Stimulated activated CD4-positive, alpha-beta T cell treated with anti-CD3 and anti-CD28 coated beads, Interleukin-15, amount 100 ng/mL, for 48 hours (primary cell): ENCODE data around the gene ACOT11.
"Not testable (repeated sequence)": the region's sequence is repeated elsewhere in the genome, so short reads cannot be mapped to it uniquely, and the experiment has no call there.

Experiments
- DNase-seq, 2 donors: peaks; one replicate each; pipeline ENCODE4 v3.0.0-alpha.2; 2020; ENCODE audit warnings: low read depth in 2 of 2

The ACOT11 gene

DNA sequence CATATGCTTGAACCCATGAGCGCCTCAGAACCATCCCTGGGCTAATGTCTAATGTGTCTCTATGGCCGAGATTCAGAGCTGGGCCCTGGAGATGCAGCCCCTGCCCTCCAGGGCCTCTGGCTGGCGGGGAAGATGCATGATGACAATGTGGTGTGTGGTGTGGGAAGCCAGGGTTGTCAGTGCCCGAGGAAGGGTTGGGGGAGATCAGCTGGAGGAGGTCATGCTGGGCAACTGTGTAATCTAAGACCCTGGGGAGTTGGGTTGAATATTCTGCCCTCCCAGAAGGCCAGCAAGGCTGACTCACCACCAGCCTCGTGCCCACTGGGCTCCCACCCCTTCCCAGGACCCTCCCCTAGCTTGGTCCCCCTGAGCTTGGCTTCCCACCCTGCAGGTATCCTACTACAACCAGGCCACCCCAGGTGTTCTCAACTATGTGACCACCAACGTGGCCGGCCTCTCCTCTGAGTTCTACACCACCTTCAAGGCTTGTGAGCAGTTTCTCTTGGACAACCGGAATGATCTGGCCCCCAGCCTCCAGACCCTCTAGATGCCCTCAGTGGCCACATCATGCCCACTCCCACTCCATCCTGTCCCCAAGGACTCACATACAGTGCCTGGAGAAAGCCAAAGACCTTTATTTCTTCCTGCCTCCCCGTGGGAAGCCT lies 60.7 kb downstream of the ACOT11 start:
- DNase-seq: no peak

DNA sequence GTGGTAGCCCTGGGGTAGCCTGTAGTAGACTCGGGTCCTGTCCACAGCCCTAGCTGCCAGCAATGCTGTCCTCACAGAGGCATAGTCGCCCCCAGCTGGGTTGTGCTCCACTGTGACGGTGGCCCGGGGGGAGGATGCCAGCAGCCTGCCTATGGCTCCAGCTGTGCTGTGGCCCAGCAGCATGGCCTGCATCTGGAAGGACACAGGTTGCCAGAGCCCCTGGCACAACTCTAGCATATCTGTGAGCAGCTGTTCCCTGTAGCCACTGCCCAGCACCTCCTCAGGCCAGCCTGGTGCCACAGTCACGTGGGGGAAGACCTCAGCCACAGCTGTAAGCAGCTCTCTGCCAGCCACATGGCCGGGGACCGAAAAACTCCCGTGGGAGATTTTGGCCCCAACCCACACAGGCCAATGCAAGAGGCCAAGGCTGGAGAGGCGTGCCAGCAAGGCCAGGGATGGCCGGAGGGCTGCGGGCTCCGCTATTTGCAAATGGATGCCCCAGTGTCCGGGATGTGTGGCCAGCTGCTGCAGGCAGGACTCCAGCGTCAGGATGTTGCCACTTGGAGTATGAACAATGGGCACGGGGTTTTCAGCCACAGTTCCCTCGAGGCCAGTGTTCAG lies 61.4 kb downstream of the ACOT11 start:
- DNase-seq: no peak

DNA sequence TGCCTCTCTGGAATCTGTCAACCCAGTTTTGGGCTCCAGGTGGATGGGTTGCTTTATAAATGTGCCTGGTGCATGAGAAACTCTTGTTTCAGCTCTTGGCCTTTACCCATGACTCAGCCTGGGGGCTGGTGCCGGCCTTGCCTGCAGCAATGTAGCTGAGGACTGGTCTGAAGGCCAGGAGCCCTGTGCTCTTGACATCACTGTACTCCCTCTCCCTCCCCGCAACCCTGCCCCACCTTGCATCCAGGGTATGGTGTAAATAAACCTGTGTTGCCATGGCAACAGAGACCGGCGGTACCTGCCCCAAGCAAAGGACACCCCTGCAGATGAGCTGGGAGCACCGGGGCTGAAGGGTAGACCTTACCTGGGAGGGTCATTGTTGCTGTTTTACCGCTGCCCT lies 62.0 kb downstream of the ACOT11 start:
- DNase-seq: no peak

DNA sequence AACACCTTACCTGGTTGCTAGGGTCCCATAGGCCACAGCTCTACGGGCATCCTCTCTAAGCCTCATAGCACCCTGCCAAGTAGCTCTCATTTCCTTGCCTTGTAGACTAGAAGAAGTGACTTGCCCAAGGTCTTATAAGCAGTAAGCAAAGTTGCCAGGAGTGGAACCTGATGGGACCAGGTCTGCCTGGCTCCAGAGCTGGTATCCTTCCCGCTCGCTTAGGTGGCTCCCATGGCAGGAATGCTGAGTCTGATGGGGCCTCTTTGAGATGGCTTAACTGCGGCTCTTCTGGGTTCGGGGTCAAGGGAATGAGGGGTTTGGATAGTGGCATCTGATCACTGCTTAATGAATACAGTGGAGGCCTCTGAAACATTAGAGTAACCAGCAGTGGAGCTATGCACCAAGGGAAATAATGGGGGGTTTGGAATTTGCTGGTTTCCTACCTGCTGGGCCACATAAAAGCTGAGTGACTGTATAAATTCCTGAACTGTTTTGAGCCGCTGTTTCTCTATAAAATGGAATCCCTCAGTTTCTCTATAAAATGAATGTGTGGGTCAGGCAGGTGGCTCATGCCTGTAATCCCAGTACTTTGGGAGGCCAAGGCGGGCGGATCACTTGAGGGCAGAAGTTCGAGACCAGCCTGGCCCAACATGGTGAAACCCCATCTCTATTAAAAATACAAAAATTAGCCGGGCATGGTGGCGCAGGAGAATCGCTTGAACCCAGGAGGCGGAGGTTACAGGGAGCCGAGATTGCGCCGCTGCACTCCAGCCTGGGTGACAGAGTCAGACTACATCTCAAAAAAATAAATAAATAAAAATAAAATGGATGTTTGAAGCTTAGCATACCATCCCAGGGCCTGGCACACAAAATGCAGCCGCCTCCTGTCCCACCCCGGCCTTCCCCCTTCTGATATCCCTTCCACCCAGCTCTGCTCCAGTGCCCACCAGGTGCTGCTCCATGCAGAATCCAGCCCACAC lies 62.9 kb downstream of the ACOT11 start:
- no peak for DNase-seq

DNA sequence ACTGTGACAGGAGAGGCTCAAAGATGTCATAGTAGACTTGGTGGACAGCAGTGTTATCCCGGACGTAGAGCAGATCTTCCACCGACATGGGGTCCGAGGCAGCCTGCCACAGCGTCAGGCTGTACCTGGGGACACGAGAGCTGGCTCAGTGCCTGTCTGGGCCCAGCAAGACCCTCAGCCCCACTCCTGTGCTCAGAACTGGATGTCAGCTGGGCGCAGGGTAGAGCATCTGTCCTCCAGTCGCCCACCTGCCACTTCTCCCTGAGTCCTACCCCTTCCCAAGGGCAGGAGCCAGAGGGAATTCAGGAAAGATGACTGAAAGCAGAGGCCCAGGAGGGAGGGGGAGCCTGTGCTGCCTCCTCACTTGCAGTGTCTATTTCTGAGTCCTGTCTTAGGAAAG lies 63.6 kb downstream of the ACOT11 start:
- DNase-seq: no peak

DNA sequence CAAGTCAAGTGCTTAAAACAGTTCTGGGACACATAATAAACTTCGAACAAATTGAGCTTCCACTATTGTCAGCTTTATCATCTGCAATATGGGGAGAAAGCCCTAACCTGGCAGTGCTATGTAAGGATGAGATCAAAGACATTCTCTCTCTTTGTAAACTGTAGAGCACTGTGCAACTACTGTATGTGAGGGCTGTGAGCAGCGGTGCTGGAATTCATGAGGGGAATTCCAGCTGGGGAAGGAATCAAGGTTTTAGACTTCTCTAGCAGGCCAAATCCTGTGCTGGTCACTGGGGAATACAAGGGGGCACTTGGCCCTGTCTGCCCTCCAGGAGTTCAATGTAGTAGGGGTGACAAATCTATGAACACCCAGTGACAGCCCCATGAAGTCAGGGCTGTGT lies 66.0 kb downstream of the ACOT11 start:
- no peak for DNase-seq

DNA sequence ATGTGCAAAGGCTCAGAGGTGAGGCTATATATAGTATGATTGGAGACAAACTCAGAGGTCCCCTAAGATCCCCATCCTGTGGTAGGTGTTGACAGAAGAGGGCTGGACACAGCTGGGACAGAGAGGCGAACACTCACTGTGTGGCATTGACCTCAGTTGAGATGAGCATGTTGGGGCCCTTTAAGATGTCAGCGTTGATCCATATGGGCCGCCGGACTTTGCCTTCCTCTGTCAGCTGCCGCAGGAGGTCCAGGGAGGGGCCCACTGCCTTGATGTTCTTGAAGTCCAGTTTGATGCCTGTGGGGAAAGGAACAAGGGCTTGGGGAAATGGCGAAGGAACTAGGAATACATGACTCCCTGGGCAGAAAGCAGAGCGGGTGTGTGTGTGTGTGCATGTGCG lies 66.5 kb downstream of the ACOT11 start:
- DNase-seq: no peak

DNA sequence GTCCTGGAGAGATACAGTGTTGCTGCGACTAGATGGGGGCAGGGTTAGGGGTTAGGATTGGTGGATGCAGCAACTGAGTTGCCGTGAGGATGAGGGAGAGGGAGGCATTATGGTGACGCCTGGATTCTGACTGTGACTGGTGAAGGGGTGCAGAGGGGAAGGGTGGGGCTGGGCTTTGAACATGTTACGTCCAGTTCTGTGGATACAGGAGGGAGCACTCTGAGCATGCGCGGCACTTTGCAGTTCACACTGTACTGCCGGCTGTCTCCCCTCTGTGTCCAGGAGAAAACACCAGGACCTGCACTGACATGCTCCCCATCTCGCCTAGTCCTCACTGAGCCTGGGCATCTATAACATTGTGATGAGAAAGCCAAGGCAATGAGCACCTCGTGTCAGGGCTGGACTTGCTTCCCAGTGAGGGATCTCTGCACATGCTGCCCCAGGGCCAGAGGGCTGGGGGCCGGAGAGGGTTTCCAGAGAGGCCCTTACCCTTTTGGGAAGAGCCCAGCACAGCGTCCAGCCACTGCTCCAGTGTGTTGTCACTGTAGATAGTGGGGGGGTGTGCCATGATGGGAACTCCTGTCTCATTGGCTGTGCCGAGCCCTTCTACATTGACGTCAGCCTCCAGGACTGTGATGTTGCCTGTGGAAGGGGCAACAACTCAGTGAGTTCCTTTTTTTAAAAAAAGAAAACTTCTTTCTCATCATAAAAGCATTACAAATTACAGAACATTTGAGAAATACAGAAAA lies 67.7 kb downstream of the ACOT11 start:
- no peak for DNase-seq

DNA sequence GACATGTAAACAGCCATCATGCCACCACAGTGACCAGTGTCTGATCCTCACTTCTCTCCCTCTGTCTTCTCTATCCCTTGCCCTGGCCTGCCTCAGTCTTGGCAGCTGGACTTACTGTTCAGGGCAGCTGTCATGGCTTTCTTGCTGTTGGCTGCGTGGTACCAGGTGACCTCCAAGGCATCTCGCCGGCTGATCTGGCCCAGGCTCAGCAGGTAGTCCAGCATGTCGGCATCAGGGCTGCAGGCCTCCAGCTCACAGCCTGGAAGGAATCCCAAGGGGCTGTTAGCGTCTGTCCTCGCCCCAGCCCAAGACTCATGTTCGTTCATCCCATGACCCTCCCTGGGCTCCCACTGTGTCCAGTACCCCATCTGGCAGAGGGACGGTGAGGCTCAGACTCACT lies 71.7 kb downstream of the ACOT11 start:
- DNase-seq: no peak

DNA sequence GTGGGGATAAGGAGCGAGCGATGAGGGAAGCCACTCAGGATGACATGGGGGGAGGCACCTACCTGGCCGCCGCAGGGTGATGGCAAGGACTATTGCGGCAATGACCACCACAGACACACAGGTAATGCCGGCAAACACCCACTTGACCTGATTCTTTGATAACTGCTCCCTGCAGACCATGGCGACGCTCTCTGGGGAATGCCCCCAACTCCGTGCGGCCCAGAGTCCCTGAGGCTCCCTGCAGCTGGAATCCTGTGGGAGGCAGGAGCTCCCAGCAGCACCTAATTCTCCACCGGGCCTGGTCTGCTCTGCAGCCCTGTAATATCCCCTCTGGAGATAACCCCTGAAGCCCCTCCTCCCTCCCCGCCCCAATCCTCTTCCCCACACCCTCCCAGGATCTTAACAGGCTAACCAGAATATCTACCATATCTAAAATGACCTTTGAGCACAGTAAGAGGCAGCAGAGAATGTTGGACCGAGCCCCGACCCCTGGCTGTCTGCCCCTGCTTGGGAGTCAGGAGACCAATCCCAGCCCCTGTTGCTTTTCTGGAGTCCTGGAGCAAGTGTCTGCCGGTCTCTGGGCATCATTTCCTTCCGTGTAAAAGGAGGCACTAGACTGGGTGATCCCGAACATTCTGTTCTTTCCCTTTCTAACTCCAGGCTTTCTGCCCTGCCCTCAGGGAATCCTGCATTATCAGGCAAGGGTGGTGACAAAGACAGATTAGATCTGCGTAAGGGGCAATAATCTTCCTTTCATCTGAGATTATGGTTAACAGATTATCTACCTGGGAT lies 75.4 kb downstream of the ACOT11 start, which contains the start of gene FAM151A:
TSS of gene FAM151A (minus strand) at position 310 of the 792 bp plus-strand sequence. CDS start at position 180, 130 bp downstream.
- DNase-seq: no peak

DNA sequence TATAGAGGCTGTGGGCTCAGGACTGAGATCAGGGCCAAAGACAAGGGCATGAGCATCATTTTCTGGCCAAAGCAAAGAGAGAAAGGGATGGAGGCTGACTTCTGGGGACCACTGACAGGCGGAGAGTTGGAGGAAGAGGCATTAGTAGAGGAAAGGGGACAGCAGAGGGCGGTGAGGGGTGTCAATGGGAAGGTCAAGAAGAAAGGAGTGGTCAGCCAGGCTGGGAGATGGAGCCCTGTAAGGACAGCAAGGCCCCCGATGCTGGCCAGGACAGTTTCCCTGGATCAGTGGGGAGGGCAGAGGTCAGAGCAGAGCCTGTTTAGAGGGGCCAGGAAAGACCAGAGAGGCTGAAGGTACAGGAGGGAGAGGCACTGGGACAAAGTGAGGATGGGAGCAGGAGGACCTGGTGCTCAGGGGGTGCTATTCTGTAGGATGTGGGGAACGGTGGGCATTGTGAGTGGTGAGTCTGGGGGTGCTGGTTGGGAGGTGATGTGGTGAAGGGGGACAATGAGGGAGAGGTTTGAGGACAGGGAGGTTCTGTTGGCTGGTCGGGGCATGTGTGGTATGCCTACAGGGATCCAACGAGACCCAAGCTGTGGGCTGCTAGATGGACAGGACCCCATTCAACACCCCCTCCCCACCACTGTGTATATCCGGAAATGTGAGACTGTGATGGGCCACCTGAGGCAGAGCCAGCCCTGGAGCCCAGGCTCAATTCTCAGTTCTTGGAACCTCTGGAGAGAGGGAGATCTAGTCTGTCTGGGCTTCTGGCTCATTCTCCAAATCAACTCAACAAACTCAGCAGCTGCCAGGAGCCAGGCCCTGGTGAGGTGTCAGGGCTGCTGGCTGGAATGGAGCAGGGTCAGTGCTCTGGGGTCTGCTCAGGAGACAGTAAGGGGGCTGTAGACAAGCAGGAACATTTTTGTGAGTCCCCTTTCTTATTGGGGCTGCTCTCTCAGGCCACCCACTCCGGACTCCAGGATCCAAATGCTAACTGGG lies 76.7 kb downstream of the ACOT11 start:
- DNase-seq: no peak

DNA sequence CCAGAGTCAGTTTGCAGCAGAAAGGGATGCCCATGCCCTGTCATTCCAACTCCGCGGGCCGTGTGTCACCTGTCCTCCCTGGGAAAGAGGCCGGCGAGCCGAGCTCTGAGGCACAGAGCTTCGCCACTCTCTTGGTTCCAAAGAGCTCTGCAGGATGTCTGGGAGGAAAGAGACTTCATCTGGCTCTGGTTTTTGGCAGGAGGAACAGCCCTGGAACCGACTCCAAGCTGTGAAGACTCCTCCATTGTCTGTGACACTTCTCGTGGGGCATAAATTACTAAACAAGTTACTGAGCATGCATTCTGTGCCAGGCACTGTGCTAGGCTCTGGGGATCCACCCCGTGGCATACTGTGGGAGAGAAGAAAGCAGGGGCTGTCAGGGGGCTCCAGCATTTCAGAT lies 79.2 kb downstream of the ACOT11 start:
- DNase-seq: no peak

DNA sequence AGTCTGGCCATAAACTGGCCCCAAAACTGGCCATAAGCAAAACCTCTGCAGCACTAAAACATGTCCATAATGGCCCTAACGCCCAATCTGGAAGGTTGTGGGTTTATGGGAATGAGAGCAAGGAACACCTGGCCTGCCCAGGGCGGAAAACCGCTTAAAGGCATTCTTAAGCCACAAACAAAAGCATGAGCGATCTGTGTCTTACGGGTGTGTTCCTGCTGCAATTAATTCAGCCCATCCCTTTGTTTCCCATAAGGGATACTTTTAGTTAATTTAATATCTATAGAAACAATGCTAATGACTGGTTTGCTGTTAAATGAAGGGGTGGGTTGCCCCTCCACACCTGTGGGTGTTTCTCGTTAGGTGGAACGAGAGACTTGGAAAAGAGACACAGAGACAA lies 87.8 kb downstream of the ACOT11 start:
- DNase-seq: not testable (repeated sequence)

DNA sequence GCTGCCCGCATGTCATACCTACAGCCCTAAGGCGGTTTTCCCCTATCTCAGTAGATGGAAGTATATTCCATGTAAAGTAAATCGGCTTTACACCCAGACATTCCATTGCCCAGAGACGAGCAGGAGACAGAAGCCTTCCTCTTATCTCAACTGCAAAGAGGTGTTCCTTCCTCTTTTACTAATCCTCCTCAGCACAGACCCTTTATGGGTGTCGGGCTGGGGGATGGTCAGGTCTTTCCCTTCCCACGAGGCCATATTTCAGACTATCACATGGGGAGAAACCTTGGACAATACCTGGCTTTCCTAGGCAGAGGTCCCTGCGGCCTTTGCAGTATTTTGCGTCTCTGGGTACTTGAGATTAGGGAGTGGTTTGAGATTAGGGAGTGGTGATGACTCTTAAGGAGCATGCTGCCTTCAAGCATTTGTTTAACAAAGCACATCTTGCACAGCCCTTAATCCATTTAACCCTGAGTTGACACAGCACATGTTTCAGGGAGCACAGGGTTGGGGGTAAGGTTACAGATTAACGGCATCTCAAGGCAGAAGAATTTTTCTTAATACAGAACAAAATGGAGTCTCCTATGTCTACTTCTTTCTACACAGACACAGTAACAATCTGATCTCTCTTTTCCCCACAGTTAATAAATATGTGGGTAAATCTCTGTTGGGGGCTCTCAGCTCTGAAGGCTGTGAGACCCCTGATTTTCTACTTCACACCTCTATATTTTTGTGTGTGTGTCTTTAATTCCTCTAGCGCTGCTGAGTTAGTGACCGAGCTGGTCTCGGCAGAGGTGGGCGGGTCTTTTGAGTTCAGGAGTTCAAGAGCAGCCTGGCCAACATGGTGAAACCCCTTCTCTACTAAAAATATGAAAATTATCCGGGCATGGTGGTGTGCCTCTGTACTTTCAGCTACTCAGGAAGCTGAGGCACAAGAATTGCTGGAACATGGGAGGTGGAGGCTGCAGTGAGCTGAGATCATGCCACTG lies 88.7 kb downstream of the ACOT11 start:
- not testable (repeated sequence) for DNase-seq

DNA sequence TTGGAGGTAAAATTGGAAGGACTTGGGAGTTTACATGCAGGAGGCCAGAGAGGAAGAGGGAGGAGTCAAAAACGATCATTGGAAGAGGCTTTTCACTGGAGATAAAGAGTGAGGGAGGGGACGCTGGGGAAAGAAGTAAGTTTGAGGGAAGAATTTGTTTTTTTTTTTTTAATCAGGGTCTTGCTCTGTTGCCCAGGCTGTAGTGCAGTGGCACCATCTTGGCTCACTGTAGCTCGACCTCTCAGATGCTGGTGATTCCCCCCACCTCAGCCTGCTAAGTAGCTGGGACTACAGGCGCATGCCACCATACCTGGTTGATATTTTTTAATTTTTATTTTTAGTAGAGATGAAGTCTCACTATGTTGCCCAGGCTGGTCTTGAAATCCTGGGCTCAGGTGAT lies 92.3 kb downstream of the ACOT11 start:
- DNase-seq: no peak

DNA sequence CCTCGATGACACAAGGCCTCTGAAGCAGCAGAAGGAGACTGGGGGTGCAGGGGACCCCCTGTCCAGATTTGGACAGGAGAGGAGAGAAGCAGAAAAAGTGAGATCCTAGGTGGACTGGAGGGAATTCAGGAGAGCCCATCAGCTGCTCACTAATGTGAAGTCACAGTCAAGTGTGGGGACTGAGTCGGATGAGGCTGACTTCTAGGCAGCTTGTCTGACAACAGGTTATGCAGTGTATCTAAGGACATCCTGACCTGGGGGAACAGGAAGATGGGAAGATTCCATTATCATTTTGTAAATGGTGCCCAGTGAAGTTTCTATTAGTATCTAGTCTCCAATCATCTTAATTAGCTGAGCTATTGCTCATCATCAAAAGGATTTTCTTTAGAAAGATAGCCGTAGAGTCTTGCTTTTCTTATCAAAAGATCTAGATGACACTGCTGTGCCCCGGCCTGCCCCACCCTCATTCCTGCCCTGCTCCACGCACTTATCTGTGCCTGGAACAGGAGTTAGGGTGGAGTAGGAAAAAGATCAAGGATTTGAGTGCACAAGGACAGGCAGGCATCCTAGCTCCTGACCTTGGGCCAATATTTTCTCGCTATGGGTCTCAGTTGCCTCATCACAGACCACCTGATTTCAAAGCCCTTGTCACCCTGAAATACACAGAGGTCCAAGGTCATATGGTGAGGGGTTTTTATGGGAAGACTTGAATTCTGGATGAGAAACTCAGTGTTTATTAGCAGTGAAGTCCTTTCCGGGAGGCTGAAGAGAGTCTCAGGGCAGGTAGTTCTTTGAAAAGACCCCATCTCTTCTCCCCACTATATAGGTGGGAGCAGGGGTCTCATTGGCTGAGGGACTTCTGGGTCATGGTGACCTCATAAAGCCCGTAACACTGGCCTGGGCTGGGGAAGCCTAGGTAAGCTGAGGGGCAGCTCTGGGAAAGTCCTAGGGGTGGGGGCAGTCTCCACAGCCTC lies 93.1 kb downstream of the ACOT11 start, which contains the start of gene MROH7:
TSS of gene MROH7 (plus strand) at position 924 of the 974 bp plus-strand sequence. CDS start 11,141 bp downstream, outside the sequence.
- no peak for DNase-seq

DNA sequence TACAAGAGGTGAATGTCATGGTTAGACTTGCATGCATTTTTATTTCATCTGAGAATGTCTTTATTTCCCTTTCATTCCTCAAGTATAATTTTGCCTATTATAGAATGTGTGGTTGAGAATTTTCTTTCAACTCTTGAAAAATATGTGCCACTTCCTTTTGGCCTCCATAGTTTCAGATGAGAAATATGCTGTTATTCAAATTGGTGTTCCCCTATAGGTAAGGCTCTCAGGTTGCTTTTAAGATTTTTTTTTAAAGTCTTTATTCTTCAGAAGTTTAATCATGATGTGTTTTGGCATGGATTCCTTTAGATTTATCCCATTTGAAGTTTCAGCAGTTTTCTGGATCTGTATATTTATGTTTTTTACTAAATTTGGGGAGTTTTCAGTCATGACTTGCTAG lies 95.7 kb downstream of the ACOT11 start:
- DNase-seq: no peak
